ENCODE measurements around the gene AKT2. TPM values are rescaled to one million over a fixed set of nuclear protein-coding genes. Genes with fewer than 3 reads are reported as not detected.

Gene AKT2
- total and polyA plus RNA-seq, 12 donors: 49.2 to 195 (median 113) TPM

DNA sequence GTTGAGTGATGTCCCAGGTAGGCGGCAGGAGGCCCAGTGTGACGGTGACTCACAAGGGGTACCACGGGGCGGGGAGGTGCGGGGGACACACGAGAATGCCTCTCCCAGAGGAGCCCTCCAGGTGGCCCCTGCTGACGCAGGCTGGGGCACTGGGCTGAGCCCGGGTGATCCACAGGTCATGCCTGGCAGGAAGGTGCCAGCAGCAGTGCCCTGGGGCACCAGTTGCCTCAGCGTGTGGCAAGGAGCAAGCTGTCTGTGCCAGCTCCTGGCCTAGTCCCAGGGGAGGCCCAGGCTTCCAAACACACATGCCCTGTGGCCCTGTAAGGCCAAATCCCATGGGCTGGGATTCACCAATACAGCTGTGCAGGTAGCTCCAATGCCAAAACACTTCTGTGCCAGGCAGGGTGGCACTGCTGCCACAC is 28.0 kb downstream of the AKT2 start:
- no peaks in the 10 kb centered on the region for H3K9me3 ChIP-seq (replicated peaks in 1 of 3)
- peaks cover 0 to 27% of the 10 kb centered on the region in 2 donors for H3K36me3 ChIP-seq (replicated peaks in 1 of 2)
- 46 to 71% (median 58%) methylated on average over 5 to 9 of the region's 9 CpGs for WGBS, 4 donors
- no peaks in the 10 kb centered on the region for H3K27me3 ChIP-seq
- peak overlapping the region in 2 of 5 donors; percentile 17 to 23 for H3K27ac ChIP-seq
- DNase-seq: peak in 6 of 7 donors; percentile 62 to 81 (median 77)
- intact Hi-C loops (cut with DNase I): no loop called here
- TF ChIP-seq CTCF (IDR thresholded peaks at IDR 0.05): no peak
- TF ChIP-seq POLR2A (IDR thresholded peaks at IDR 0.05): no peak
- H3K4me1 ChIP-seq (replicated peaks in 1 of 2): peaks cover 12 to 36% of the 10 kb centered on the region in 2 donors
- H3K4me3 ChIP-seq: no peak overlapping the region

DNA sequence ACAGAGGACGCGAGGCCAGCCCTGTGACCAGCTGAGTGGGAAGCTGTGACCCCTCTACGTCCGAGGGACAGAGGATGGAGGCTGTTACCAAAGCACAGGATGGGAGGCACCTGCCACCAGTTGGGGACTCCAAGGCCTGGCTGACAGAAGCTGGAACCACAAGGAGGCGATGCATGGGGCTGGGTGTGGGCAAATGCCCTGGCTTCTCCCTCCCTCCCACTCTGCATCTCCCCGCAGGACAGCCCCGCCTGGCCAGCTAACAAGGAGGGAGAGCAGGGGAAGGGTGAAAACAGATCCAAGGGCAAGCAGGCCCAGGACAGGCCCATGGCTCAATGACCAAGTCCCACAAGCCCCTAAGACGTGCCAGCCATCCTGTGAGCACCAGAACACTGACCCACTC is 28.6 kb downstream of the AKT2 start:
- H3K27me3 ChIP-seq: no peaks in the 10 kb centered on the region
- peaks cover 0 to 30% of the 10 kb centered on the region in 2 donors for H3K36me3 ChIP-seq (replicated peaks in 1 of 2)
- no peak overlapping the region for H3K4me3 ChIP-seq
- 91 to 94% (median 92%) methylated on average over 5 to 8 of the region's 8 CpGs for WGBS, 4 donors
- H3K27ac ChIP-seq: peak overlapping the region in 2 of 5 donors; percentile 17 to 23
- no peaks in the 10 kb centered on the region for H3K9me3 ChIP-seq (replicated peaks in 1 of 3)
- TF ChIP-seq POLR2A (IDR thresholded peaks at IDR 0.05) (no peak), CTCF (IDR thresholded peaks at IDR 0.05) (no peak)
- intact Hi-C loops (cut with DNase I): no loop called here
- peaks cover 12 to 31% of the 10 kb centered on the region in 2 donors for H3K4me1 ChIP-seq (replicated peaks in 1 of 2)
- no peak for DNase-seq

- Histone ChIP-seq H3K36me3 (replicated peaks in 1 of 2) (peaks cover 0 to 34% of the 10 kb centered on the region in 2 donors), H3K4me3 (no peak overlapping the region), H3K27ac (peak overlapping the region in 2 of 5 donors; percentile 55 to 71), H3K27me3 (no peaks in the 10 kb centered on the region), H3K4me1 (replicated peaks in 1 of 2) (peaks cover 12 to 29% of the 10 kb centered on the region in 2 donors), H3K9me3 (replicated peaks in 1 of 3) (no peaks in the 10 kb centered on the region)
- WGBS, 4 donors: 61 to 79% (median 77%) methylated on average over 3 of the region's 3 CpGs
- no peak for DNase-seq
- intact Hi-C loops (cut with DNase I): no loop called here
- TF ChIP-seq CTCF (IDR thresholded peaks at IDR 0.05): no peak
- TF ChIP-seq POLR2A (IDR thresholded peaks at IDR 0.05): no peak
Measured at GRCh38 chr19:40255619-40256166, 29.5 kb downstream of the AKT2 start.

- Histone ChIP-seq H3K27me3 (no peaks in the 10 kb centered on the region), H3K27ac (peak overlapping the region in 3 of 5 donors; percentile 55 to 71 (median 71)), H3K4me3 (no peak overlapping the region), H3K36me3 (replicated peaks in 1 of 2) (peaks cover 0 to 36% of the 10 kb centered on the region in 2 donors), H3K4me1 (replicated peaks in 1 of 2) (peaks cover 12 to 25% of the 10 kb centered on the region in 2 donors), H3K9me3 (replicated peaks in 1 of 3) (no peaks in the 10 kb centered on the region)
- 66 to 68% (median 67%) methylated on average over 10 to 16 of the region's 16 CpGs for WGBS, 4 donors
- intact Hi-C loops (cut with DNase I): no loop called here
- TF ChIP-seq CTCF (IDR thresholded peaks at IDR 0.05) (no peak), POLR2A (IDR thresholded peaks at IDR 0.05) (no peak)
- DNase-seq: peak in 6 of 7 donors; percentile 67 to 83 (median 74)
Measured at GRCh38 chr19:40254714-40255418, 30.3 kb downstream of the AKT2 start.

Data from adrenal gland (tissue), 12 donors.